GF-D8 (cell line): Measurements from ENCODE around the gene ZFHX2.
A peak's percentile ranks its signal among the peaks of the same experiment; 100 is the strongest.
"Not testable (repeated sequence)": the region's sequence is repeated elsewhere in the genome, so short reads cannot be mapped to it uniquely, and the experiment has no call there.

Experiments used
- DNase-seq: peaks from one replicate; lab custom pipeline; 2025; lab: John Stamatoyannopoulos, UW

The ZFHX2 gene

GRCh38 chr14:23539248-23540140, 12.1 kb downstream of the ZFHX2 start:
- no peak for DNase-seq

DNA sequence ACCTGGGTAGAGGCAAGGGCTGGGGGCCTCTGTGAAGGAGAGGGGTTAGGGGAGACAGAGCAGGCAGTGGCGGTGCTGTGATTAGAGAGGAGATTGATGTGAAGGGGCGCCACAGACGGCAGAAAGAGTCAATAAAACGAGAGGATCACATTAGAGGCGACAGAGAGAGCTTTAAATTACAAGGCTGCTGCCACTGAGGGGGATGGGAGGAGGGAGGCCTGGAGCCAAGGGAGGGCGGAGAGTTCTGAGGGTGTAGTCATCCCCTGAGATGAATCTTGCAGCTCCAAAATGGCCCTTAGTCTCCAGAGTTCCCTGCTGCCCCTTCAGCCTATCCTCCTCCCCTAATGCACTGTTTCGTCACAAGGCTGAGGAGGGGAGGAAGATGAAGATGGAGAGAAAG, 12.8 kb downstream of the ZFHX2 start:
- DNase-seq, result no peak

DNA sequence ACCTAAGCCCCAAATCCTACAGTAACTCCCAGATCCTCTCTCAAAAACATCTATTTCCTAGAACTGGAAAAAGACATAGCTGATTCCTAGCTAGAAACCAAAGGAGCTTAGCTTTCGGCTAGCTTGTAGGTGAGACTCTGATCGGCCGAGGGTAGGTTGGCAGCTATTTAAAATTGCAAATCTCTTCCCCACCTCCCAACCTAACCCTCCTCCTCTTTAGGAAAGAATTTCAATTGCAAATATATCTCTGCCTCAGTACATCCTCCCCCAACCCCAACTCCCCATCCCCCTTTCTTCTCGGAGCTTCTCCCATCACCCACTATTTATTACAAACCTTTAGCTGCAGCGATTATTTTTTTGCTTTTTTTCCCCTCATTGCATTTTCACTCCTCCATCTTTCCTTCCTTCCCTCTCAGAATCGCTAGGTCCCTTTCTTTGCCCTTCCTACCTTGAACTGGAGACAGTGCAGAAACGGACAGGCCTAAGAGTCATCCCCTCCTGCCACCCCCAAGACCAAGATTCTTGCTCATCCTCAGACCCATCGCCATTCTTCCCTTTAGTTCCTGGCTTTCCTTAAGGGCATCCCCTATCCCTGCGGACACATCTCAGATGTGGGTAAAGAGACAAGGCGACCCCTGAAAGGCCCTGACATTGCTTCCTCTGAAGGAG, 13.4 kb downstream of the ZFHX2 start:
- no peak for DNase-seq

DNA sequence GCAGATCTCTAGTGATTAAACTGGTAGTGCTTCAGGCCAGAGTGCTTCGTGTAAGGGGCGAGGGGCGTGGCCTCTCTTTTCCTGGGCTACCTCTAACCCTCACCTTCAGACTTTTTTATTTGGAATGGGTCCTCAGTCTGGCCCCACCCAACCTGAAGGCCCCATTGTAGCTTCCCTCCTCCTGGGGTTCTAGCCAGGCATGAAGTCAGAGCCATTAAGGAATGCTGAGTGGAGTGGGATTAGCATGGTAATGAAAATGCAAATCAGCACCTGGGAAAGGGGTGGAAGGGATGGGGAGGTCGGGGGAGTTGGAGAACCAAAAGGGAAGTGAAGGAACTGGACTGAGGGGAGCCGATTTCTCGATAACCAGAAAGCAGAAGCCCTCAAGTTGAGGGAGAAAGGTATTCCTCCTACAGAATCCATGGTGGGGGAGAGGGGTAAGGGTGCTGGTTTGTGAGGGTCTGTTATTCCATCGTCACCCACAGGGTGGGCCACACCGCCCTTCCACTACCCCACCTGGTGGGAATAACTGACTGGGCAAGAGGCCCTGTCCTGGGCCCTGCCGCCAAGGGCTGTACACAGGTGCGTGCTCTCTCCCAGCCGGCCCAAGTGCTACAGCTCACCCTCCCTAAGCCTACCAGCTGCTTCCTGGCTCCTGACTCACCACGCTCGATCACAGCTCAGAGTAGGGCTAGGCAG, 14.1 kb downstream of the ZFHX2 start:
- no peak for DNase-seq

DNA sequence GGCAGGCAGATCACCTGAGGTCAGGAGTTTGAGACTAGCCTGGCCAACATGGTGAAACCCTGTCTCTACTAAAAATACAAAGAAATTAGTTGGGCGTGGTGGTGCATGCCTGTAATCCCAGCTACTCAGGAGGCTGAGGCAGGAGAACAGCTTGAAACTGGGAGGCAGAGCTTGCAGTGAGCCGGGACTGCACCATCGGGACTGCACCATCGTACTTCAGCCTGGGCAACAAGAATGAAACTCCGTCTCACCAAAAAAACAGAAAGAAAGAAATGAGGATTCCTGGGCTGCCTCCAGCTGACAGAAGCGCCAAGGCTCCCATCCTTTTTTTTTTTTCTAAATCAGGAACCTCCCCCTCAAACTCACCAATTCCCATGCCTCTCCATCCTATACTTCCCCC, 14.7 kb downstream of the ZFHX2 start:
- not testable (repeated sequence) for DNase-seq

DNA sequence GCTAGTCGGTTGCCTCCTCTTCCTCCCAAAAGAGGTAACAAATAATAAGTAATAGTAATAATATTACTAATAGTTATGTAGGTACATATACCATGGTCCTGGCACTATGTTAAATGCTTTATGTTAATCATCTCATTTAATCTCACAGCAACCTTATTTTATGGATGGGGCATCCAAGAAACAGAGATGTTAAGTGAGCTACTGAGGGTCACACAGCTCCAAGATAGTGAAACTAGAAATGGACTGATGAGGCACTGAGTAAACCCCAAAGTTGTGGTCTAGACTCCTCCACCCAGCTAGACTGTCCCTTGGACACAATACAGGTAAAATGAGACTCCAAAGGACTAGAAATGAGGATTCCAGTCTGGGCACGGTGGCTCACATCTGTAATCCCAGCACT, 15.1 kb downstream of the ZFHX2 start:
- no peak for DNase-seq

DNA sequence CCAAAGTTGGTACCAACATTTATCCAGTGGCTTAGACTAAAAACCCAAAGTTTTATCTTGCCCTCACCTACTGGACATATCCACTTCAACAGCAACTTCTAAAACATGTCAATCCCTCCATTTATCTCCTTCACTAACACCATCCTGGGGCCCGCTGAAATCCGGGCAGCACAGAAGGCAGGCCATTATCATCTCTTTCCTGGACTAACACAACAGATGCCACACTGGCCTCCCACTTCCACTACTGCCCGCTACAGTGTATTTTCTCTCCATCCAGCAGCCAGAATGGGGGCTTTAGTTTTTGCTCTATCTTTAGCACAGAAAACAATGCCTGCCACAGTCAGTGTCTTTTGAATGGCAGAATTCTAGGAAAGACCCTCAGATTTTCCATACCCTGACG, 15.6 kb downstream of the ZFHX2 start:
- DNase-seq, result no peak

DNA sequence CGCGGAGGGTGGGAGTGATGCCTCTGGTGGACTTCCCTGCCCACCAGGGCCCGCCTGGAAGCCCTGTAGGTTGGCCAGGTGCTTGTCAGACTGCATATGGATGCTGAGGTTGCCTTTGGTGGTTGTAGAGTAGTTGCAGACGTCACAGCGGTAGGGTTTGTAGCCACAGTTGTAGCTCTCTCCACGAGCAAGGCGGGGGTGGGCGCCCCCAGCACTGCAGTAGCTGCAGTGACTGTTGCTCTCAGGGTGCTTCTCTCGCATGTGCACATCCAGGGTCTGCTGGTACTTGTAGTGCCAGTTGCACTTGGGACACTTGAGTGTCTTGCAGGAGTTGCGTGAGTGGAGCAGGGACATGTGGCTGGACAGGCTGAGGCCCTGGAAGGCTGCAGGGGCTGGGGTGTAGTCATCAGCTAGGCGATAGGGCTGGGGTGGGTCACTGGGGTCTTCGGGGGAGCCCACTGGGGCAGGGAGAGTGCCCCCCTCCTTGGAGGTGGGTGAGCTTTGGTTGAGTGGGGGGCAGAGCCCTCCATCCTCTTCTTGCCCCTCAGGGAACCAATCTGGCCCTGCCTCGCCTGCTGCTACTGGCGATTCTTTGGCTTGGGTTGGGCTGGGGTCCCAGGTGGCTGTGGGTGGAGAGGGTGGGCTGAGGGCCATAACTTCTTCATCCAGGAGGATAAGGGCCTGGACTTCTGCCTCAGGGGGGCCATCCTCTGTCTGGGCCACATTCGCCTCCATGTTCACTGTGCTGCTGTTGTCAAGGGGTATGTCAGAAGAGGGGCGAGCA, 17.7 kb downstream of the ZFHX2 start:
- no peak for DNase-seq

- DNase-seq, result no peak
Observed at GRCh38 chr14:23532658-23533057, 18.9 kb downstream of the ZFHX2 start.

GRCh38 chr14:23531391-23531790, 20.2 kb downstream of the ZFHX2 start:
- DNase-seq, result no peak

DNA sequence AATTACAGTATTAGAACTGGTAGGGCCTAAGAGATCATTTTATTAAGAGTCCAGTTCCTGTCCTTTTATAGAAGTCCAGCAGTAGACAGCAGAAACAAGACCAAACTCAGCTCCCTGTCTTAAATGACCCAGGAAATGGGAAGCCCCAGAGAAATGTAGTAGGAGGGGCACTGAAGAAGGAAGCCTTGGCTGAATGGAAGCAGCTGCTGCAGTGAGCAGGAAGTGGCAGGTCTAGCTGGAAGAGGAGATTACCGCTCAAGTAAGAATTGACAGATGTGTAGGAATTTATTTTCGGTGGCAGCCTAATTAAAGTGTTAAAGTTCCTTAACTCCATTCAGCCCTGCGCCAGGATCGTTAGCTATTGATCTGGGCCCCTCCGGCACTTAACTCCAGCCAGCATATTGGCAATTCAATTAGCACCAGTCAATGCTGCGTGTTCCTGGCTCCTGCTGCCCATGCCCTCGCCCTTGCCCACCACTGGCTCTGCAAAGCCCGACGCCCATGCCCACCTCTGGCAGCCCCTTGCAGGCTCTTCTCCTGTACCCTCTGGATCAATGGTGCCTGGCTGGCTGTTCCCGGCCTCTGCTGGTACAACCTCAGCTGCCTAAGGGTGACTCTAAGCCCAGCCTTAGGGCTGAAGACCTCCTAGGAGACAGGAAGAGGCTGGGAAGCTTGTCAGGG, 21.1 kb downstream of the ZFHX2 start:
- DNase-seq, result peak; percentile 29

DNA sequence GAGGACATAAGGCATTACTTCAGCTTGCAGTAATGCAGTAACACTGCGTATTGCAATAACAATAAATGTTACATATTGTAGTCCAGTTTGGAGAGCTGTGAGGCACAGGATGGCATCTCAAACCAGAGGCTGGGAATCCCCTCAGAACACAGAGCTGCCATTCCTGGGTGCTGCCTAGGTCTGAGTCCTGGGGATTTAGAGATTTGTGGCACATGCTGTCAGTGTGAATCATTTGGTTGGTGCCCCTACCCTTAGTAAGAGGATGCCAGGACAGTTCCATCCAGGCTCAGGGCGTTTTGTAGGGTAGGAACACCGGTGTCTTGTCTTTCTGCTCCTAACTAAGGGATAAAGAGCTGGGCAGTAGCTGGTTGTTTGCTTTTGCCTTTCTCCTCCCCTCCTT, 22.5 kb downstream of the ZFHX2 start:
- DNase-seq, result no peak

DNA sequence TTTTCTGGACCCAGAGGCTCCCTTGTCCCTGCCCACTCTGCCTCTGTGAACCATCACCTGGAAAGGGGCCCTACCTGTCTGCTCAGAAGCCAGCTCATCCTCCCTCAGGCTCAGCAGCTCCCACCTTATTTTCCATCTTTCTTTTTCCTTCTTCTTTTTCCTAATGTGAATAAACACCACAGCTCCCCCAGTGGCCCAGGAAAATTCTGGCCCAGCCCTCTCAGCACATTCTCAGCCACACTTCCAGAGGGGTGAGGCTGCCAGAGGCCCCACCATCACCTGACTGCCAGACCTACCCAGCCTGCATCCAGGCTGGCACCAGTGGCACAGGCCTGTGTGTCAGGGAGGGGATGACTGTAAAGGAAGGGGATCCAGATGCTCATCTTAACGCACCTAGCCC, 23.0 kb downstream of the ZFHX2 start:
- no peak for DNase-seq

DNA sequence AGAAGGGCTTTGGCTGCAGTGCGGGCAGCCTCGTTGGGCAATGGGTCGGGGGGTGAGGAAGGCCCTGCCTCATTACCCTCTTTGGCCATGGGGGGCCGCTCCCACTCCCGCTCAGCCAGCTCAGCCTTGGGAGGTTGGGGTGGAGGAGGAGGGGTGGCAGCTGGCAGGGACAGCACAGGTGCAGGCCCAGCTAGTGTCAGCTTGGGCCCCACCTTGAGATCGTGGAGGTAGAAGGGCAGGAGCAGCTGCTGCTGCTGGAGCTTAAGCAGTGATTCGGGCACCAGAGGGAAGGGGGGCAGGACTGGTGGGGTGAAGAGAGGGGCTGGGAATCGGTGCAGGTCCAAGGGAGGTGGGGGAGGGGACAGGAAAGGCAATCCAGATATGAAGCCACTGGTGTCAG, 26.0 kb downstream of the ZFHX2 start:
- DNase-seq, result no peak

DNA sequence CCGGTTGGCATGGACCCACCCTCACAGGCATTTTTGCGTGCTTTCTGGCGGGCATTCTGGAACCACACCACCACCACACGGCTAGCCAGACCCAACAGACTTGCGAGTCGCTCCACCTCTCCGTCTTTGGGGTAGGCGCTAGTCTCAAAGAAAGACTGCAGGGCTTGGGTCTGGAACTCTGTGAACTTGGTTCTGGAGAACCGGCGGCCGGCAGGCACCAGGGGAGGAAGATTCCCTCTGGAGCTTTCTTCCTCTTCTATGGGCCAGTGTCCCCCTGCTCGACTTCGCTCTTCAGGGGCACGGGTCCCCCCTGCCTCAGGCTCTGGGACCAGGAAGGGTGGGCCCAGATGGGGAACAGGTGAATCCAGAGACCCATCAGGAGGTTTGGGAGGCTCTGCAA, 26.6 kb downstream of the ZFHX2 start:
- DNase-seq, result no peak

- DNase-seq, result no peak
Observed at GRCh38 chr14:23523229-23524016, 28.1 kb downstream of the ZFHX2 start.

- no peak for DNase-seq
Observed at GRCh38 chr14:23522643-23523198, 28.8 kb downstream of the ZFHX2 start.

GRCh38 chr14:23521785-23522640, 29.6 kb downstream of the ZFHX2 start:
- DNase-seq, result no peak

DNA sequence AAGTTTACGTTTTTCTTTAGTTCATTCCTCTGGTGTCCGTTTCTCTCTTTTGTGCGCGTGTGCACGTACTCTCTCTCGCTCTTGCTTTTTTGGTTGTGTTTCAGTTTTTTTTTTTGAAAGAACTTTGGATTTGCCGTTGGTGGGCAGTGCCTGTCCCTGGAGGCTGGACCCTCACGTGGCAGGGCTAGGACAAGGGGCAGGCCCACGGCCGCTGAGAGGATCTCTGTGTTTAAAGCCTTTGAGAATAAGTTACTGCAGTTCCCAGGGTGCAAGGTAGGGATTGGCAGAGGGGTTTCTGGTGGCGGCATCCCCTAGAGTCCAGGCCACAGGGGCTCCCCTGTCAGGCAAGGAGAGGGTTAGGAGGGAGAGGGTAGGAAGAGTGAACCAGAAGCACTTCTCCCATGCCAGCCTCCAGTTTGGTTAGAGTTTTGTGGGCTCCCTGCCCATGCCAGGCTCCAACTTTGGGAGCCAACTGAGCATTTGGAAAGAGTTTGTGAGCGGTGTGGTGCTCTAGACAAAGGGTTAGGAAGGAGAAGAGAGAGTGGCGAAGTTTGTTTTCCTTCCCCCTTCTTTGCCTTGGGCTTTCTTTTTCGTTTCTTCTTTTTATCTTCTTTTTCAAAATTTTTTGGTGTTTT, 30.5 kb downstream of the ZFHX2 start:
- no peak for DNase-seq
